ENCODE results near the gene CCDC77. TPM values are rescaled to one million over a fixed set of nuclear protein-coding genes. Genes with fewer than 3 reads are reported as not detected.

The CCDC77 gene
- total RNA-seq, 2 experiments from 2014 or later, result 14.6 to 15.9 TPM

- DNase-seq (no peak), ATAC-seq (ENCODE audit: low read depth) (no peak)
- Mint-ChIP-seq H3K36me3 (no peaks in the 10 kb centered on the region), H3K27ac (no peak overlapping the region), H3K4me3 (no peak overlapping the region), H3K27me3 (peaks cover 22% of the 10 kb centered on the region), H3K9me3 (no peaks in the 10 kb centered on the region), H3K4me1 (peaks cover 1% of the 10 kb centered on the region)
- POLR2A ChIA-PET, result no interaction called here
Measured at GRCh38 chr12:479161-479560, 77.7 kb downstream of the CCDC77 start.

- POLR2A ChIA-PET, result no interaction called here
- H3K36me3 Mint-ChIP-seq, result no peaks in the 10 kb centered on the region
- no peak overlapping the region for H3K4me3 Mint-ChIP-seq
- H3K27me3 Mint-ChIP-seq, result peaks cover 18% of the 10 kb centered on the region
- H3K27ac Mint-ChIP-seq, result no peak overlapping the region
- DNase-seq (no peak), ATAC-seq (ENCODE audit: low read depth) (no peak)
- H3K4me1 Mint-ChIP-seq, result no peaks in the 10 kb centered on the region
- H3K9me3 Mint-ChIP-seq, result no peaks in the 10 kb centered on the region
Measured at GRCh38 chr12:480831-481816, 79.7 kb downstream of the CCDC77 start.

- H3K9me3 Mint-ChIP-seq, result no peaks in the 10 kb centered on the region
- ATAC-seq (ENCODE audit: low read depth) (no peak), DNase-seq (no peak)
- H3K36me3 Mint-ChIP-seq, result no peaks in the 10 kb centered on the region
- H3K4me3 Mint-ChIP-seq, result no peak overlapping the region
- H3K27me3 Mint-ChIP-seq, result peaks cover 19% of the 10 kb centered on the region
- no peaks in the 10 kb centered on the region for H3K4me1 Mint-ChIP-seq
- POLR2A ChIA-PET, result no interaction called here
- H3K27ac Mint-ChIP-seq, result no peak overlapping the region
Measured at GRCh38 chr12:482061-482460, 80.6 kb downstream of the CCDC77 start.

DNA sequence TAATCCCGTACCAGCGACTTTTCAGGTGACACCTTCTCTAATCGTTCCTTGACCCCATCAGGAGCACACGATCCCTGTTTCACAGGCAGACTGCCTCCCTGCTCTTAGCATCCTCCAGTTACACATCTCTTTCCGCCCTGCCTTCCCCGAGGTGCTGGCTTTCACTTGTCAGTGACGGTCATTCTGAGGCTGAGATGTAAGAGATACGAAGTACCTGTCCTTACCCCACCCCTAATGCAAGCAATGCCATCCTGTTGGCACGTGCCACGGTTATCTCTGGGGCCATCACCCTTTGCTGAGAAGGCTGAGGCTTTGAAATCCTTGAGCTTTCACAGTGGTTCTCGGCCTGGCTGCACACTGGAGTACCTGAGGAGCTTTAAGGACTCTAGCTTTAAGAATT is 82.7 kb downstream of the CCDC77 start:
- no peak for DNase-seq
- Mint-ChIP-seq H3K9me3 (peaks cover under 1% of the 10 kb centered on the region), H3K36me3 (no peaks in the 10 kb centered on the region), H3K4me1 (no peaks in the 10 kb centered on the region), H3K27ac (no peak overlapping the region), H3K27me3 (peaks cover 17% of the 10 kb centered on the region), H3K4me3 (no peak overlapping the region)
- POLR2A ChIA-PET, result no interaction called here
- no peak for ATAC-seq (ENCODE audit: low read depth)

- H3K36me3 Mint-ChIP-seq, result no peaks in the 10 kb centered on the region
- peaks cover 7% of the 10 kb centered on the region for H3K9me3 Mint-ChIP-seq
- H3K4me3 Mint-ChIP-seq, result no peak overlapping the region
- H3K27me3 Mint-ChIP-seq, result peaks cover 23% of the 10 kb centered on the region
- no peaks in the 10 kb centered on the region for H3K4me1 Mint-ChIP-seq
- POLR2A ChIA-PET, result no interaction called here
- H3K27ac Mint-ChIP-seq, result no peak overlapping the region
- ATAC-seq (ENCODE audit: low read depth), result no peak
- DNase-seq, result no peak
Measured at GRCh38 chr12:490260-490659, 88.8 kb downstream of the CCDC77 start.

Other genes with a start within 250 kb of the CCDC77 start
- not detected for gene SLC6A12, start 187.5 kb upstream of the CCDC77 start, total RNA-seq
- gene SLC6A13, start 138.8 kb upstream of the CCDC77 start, total RNA-seq, result under 1 TPM; 0.68 to 0.69 TPM
- 100 to 1,000 TPM; 105 to 116 TPM for gene KDM5A, start 12.3 kb upstream of the CCDC77 start, total RNA-seq
- 1 to 10 TPM; 4.3 to 4.4 TPM for gene B4GALNT3, start 58.3 kb downstream of the CCDC77 start, total RNA-seq